ENCODE results near the gene VAV1. TPM values are rescaled to one million over a fixed set of nuclear protein-coding genes. Genes with fewer than 3 reads are reported as not detected.

Gene VAV1
- total and polyA plus RNA-seq, 2 of the 13 experiments (the other 11 are each of a cell fraction or from before 2014, with no cell fraction given): not detected

GRCh38 chr19:6768236-6768785 is 4.2 kb upstream of the VAV1 start:
- DNase-seq (ENCODE audit: low spot score) (no peak), FAIRE-seq (no peak), ATAC-seq (no peak)
- TF ChIP-seq ZNF264 (CRISPR knock-in tag; IDR thresholded peaks at IDR 0.05) (no peak), ZNF121 (CRISPR knock-in tag; IDR thresholded peaks at IDR 0.05) (peak; percentile 97), NCOA5 (CRISPR knock-in tag; IDR thresholded peaks at IDR 0.05) (no peak), MLX (CRISPR knock-in tag; IDR thresholded peaks at IDR 0.05) (no peak)
- Histone ChIP-seq H3K4me1 (ENCODE audit: insufficient read depth, low read length) (peaks cover 40% of the 10 kb centered on the region), H3K79me2 (ENCODE audit: insufficient read depth, low read length) (no peaks in the 10 kb centered on the region), H2AFZ (ENCODE audit: low read length) (no peak overlapping the region), H3K9me3 (ENCODE audit: low read length) (no peaks in the 10 kb centered on the region), H3K4me2 (ENCODE audit: low read depth, low read length) (peak overlapping the region; percentile 86; the same call in 1 of the 2 replicates), H3K27me3 (ENCODE audit: control insufficient read depth in 1 of 2, insufficient read depth in 2 of 2, low read length in 2 of 2) (no peaks in the 10 kb centered on the region), H4K20me1 (ENCODE audit: insufficient read depth, low read length) (no peaks in the 10 kb centered on the region), H3K36me3 (replicated peaks in 1 of 2; ENCODE audit: control insufficient read depth in 1 of 2, insufficient read depth in 2 of 2, low read length in 2 of 2) (no peaks in the 10 kb centered on the region), H3K9ac (ENCODE audit: insufficient read depth, low read depth, low read length) (no peak overlapping the region), H3K27ac (ENCODE audit: extremely low read length, insufficient read depth, low read length) (no peak overlapping the region), H3K4me3 (replicated peaks in 1 of 3; ENCODE audit: insufficient read depth in 1 of 3, low read depth in 2 of 3, low read length in 3 of 3) (no peak overlapping the region)
- WGBS (ENCODE audit: low lambda C conversion rate): 41% methylated on average over 8 of the region's 8 CpGs
- no TSS peak for BruUV-seq (replicated peaks)
- in situ Hi-C loops (cut with HindIII; ENCODE audit: extremely low pct_ligation_motif_present, low pct_unique_long_range_greater_than_20kb): no loop called here
- ChIA-PET POLR2A (interaction anchor here (0.9 to 1.0 kb wide), 2 partner anchors 16 to 87 kb away, joined by 3 read pairs; no protein-coding TSS in a partner anchor), CTCF (ENCODE audit: low intra/inter-chr PET ratio, low total read pairs) (interaction anchor here (1.7 kb wide), 1 partner anchor 30 kb away, joined by 17 read pairs; the partner anchor contains the start of genes GPR108 and TRIP10)
- intact Hi-C loops (cut with micrococcal nuclease; ENCODE audit: unreplicated experiment): no loop called here

GRCh38 chr19:6769006-6769619 is 3.4 kb upstream of the VAV1 start:
- H3K9ac ChIP-seq (ENCODE audit: insufficient read depth, low read depth, low read length): no peak overlapping the region
- intact Hi-C loops (cut with micrococcal nuclease; ENCODE audit: unreplicated experiment): loop anchor here (1.0 kb wide), 1 partner anchor 31 kb away; no protein-coding TSS in a partner anchor
- no peak overlapping the region for H3K27ac ChIP-seq (ENCODE audit: extremely low read length, insufficient read depth, low read length)
- H4K20me1 ChIP-seq (ENCODE audit: insufficient read depth, low read length): no peaks in the 10 kb centered on the region
- 32% methylated on average over 11 of the region's 11 CpGs for WGBS (ENCODE audit: low lambda C conversion rate)
- no peaks in the 10 kb centered on the region for H3K9me3 ChIP-seq (ENCODE audit: low read length)
- H3K79me2 ChIP-seq (ENCODE audit: insufficient read depth, low read length): no peaks in the 10 kb centered on the region
- no peak for DNase-seq (ENCODE audit: low spot score)
- ChIA-PET POLR2A (interaction anchor here (1.0 kb wide), 1 partner anchor 88 kb away, joined by 3 read pairs; no protein-coding TSS in a partner anchor), CTCF (ENCODE audit: low intra/inter-chr PET ratio, low total read pairs) (interaction anchor here (1.7 kb wide), 1 partner anchor 31 kb away, joined by 17 read pairs; the partner anchor contains the start of genes GPR108 and TRIP10)
- H3K4me1 ChIP-seq (ENCODE audit: insufficient read depth, low read length): peaks cover 40% of the 10 kb centered on the region
- H2AFZ ChIP-seq (ENCODE audit: low read length): no peak overlapping the region
- no TSS peak for BruUV-seq (replicated peaks)
- in situ Hi-C loops (cut with HindIII; ENCODE audit: extremely low pct_ligation_motif_present, low pct_unique_long_range_greater_than_20kb): no loop called here
- no peaks in the 10 kb centered on the region for H3K27me3 ChIP-seq (ENCODE audit: control insufficient read depth in 1 of 2, insufficient read depth in 2 of 2, low read length in 2 of 2)
- no peak overlapping the region for H3K4me3 ChIP-seq (replicated peaks in 1 of 3; ENCODE audit: insufficient read depth in 1 of 3, low read depth in 2 of 3, low read length in 3 of 3)
- no peaks in the 10 kb centered on the region for H3K36me3 ChIP-seq (replicated peaks in 1 of 2; ENCODE audit: control insufficient read depth in 1 of 2, insufficient read depth in 2 of 2, low read length in 2 of 2)
- ATAC-seq: peak; percentile 27; the same call in 2 of the 3 replicates
- H3K4me2 ChIP-seq (ENCODE audit: low read depth, low read length): no peak overlapping the region
- FAIRE-seq: no peak
- TF ChIP-seq CTCF (CRISPR knock-in tag; IDR thresholded peaks at IDR 0.05): peak; percentile 61
- no peak for TF ChIP-seq AGO2 (optimal IDR thresholded peaks at IDR 0.05; ENCODE audit: low read depth, low read length)
- peak; percentile 69 for TF ChIP-seq STAG1 (CRISPR knock-in tag; IDR thresholded peaks at IDR 0.05)
- no peak for TF ChIP-seq ZNF121 (CRISPR knock-in tag; IDR thresholded peaks at IDR 0.05)
- peak; percentile 93 for TF ChIP-seq ZSCAN22 (CRISPR knock-in tag; IDR thresholded peaks at IDR 0.05)
- TF ChIP-seq PRDM10 (CRISPR knock-in tag; IDR thresholded peaks at IDR 0.05; ENCODE audit: low read depth): peak; percentile 83; the same call in 1 of the 2 replicates
- TF ChIP-seq MBD4 (IDR thresholded peaks at IDR 0.05; ENCODE audit: borderline replicate concordance, low read length): no peak
- peak; percentile 64; the same call in 1 of the 2 replicates for TF ChIP-seq RAD21 (CRISPR knock-in tag; IDR thresholded peaks at IDR 0.05)
